C4-2B (cell line): ENCODE data around the gene XYLT1.
"Not testable (repeated sequence)": the region's sequence is repeated elsewhere in the genome, so short reads cannot be mapped to it uniquely, and the experiment has no call there.

Experiments
- H3K27ac ChIP-seq: fragments of 450-650 bp; 2 replicates; pipeline ENCODE4 v1.5.1; 2017
- ZFX ChIP-seq: fragments of 450-650 bp; IDR thresholded peaks from 2 replicates; pipeline ENCODE4 v1.6.1; 2017
- TF ChIP-seq, protein P1 (sequence below): fragments of 450-650 bp; conservative IDR thresholded peaks from 2 replicates; pipeline ENCODE4 v1.5.1; 2017; ENCODE audit warnings: mild to moderate bottlenecking

The XYLT1 gene

GRCh38 chr16:17483351-17483750 is 12.6 kb upstream of the XYLT1 start:
- TF ChIP-seq ZFX: no peak
- TF ChIP-seq, protein P1, sequence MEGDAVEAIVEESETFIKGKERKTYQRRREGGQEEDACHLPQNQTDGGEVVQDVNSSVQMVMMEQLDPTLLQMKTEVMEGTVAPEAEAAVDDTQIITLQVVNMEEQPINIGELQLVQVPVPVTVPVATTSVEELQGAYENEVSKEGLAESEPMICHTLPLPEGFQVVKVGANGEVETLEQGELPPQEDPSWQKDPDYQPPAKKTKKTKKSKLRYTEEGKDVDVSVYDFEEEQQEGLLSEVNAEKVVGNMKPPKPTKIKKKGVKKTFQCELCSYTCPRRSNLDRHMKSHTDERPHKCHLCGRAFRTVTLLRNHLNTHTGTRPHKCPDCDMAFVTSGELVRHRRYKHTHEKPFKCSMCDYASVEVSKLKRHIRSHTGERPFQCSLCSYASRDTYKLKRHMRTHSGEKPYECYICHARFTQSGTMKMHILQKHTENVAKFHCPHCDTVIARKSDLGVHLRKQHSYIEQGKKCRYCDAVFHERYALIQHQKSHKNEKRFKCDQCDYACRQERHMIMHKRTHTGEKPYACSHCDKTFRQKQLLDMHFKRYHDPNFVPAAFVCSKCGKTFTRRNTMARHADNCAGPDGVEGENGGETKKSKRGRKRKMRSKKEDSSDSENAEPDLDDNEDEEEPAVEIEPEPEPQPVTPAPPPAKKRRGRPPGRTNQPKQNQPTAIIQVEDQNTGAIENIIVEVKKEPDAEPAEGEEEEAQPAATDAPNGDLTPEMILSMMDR: no peak
- no peak overlapping the region for H3K27ac ChIP-seq

- not testable (repeated sequence) for H3K27ac ChIP-seq
Measured at GRCh38 chr16:17482341-17482740, 11.6 kb upstream of the XYLT1 start.

DNA sequence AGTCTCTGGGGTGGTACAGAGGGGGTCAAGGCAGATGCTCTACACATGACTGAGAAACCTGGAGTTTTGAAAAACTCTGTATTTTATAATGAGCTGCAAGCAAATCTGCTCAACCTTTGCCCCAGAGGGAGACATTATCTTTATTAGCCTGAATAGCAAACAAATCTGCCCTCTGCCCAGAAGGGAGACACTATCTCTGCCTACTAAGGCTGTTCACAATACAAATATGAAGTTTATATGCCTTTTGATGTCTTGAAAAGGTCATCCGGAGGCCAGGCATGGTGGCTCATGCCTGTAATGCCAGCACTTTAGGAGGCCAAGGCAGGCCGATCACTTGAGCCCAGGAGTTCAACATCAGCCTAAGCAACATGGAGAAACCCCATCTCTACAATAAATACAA is 11.0 kb upstream of the XYLT1 start:
- TF ChIP-seq ZFX: no peak
- TF ChIP-seq, protein P1: no peak

DNA sequence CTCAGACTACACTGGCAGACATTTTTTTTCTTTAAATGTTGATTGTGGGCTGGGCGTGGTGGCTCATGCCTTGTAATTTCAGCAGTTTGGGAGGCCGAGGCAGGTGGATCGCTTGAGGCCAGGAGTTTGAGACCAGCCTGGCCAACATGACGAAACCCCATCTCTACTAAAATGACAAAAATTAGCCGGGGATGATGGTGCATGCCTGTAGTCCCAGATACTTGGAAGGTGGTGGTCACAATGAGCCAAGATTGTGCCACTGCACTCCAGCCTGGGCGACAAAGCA is 6.4 kb upstream of the XYLT1 start:
- not testable (repeated sequence) for H3K27ac ChIP-seq

More for the DNA sequence above, 11.0 kb upstream of the XYLT1 start:
- no peak overlapping the region for H3K27ac ChIP-seq

GRCh38 chr16:17476414-17477259 is 5.9 kb upstream of the XYLT1 start:
- H3K27ac ChIP-seq: no peak overlapping the region
- TF ChIP-seq, protein P1: peak; percentile 53
- no peak for TF ChIP-seq ZFX

- TF ChIP-seq, protein P1: no peak
- TF ChIP-seq ZFX: no peak
- no peak overlapping the region for H3K27ac ChIP-seq
Measured at GRCh38 chr16:17475104-17475503, 4.3 kb upstream of the XYLT1 start.

- H3K27ac ChIP-seq: no peak overlapping the region
- no peak for TF ChIP-seq ZFX
- TF ChIP-seq, protein P1: no peak
Measured at GRCh38 chr16:17474572-17474971, 3.8 kb upstream of the XYLT1 start.

DNA sequence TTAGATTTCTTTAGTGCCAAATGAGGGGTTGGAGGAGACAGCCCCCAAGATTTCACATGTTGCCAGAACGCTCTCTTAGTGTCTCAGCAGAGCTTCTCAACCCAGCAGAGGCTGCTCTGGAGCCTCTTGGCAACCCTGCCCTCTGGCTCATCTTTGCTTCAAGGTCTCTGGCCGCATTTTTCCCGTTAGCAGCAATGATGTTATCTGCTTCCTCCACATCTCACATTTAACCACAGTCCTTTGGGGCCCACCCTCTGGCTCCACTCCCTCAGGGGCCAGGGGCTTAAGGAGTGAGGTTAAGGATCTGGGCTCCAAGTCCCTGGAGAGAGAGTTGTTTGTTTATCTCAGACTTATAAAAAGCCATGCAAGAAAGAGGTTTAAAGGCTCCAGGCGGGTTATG is 3.3 kb upstream of the XYLT1 start:
- no peak overlapping the region for H3K27ac ChIP-seq
- no peak for TF ChIP-seq ZFX
- TF ChIP-seq, protein P1: no peak
